Thymus (tissue), 11 donors: Measurements from ENCODE around the gene PTGIR. TPM values are rescaled to one million over a fixed set of nuclear protein-coding genes. Genes with fewer than 3 reads are reported as not detected.
A peak's percentile ranks its signal among the peaks of the same experiment; 100 is the strongest.

Experiments used
- DNase-seq, 9 donors: peaks; one replicate each; pipeline ENCODE4 v3.0.0-alpha.2; 2013; ENCODE audit warnings: low spot score in 9 of 9, low read depth in 6 of 9, missing footprints in 1 of 9
- H3K27ac ChIP-seq, 2 donors: one replicate each; pipeline ENCODE4 v1.5.1; 2013; ENCODE audit warnings: control low read depth in 1 of 2, low read depth in 1 of 2, low read length in 1 of 2, mild to moderate bottlenecking in 1 of 2, moderate library complexity in 1 of 2
- H3K27me3 ChIP-seq, 2 donors: one replicate each; pipeline ENCODE4 v1.5.1; 2013; ENCODE audit warnings: low read length in 1 of 2; ENCODE audit not compliant: control insufficient read depth in 2 of 2, insufficient read depth in 1 of 2
- H3K36me3 ChIP-seq, 2 donors: one replicate each; pipeline ENCODE4 v1.5.1; 2013; ENCODE audit warnings: low read length in 1 of 2, mild to moderate bottlenecking in 1 of 2, moderate library complexity in 1 of 2; ENCODE audit not compliant: control insufficient read depth in 2 of 2, insufficient read depth in 2 of 2
- H3K4me1 ChIP-seq, 2 donors: one replicate each; pipeline ENCODE4 v1.5.1; 2013; ENCODE audit warnings: low read length in 2 of 2; ENCODE audit not compliant: control insufficient read depth in 2 of 2, insufficient read depth in 2 of 2
- H3K4me3 ChIP-seq, 2 donors: one replicate each; pipeline ENCODE4 v1.5.1; 2013; ENCODE audit warnings: low read length in 2 of 2, control low read depth in 1 of 2, mild to moderate bottlenecking in 1 of 2
- H3K9me3 ChIP-seq, 2 donors: one replicate each; pipeline ENCODE4 v1.5.1; 2013; ENCODE audit warnings: low read length in 1 of 2, mild to moderate bottlenecking in 1 of 2; ENCODE audit not compliant: control insufficient read depth in 2 of 2, insufficient read depth in 1 of 2
- WGBS: extraction: QIAGEN DNeasy Blood & Tissue Kit; methylation state at CpG from one replicate; pipeline ENCODE4 v1.1.7; 2013; 5-methylcytosine and 5-hydroxymethylcytosine counted together
- polyA plus RNA-seq: library from polyadenylated mRNA; stranded (reverse); fragments of 200-250 nt; gene quantifications from one replicate; pipeline ENCODE4 v1.2.3, GENCODE V29; 2013
- total RNA-seq: library from RNA; stranded (reverse); fragments of 120-200 nt; gene quantifications from one replicate; pipeline ENCODE4 v1.2.4, GENCODE V29; 2013
- donor health status: healthy.

PTGIR gene
- total and polyA plus RNA-seq, 2 donors, result 3.4 to 7.8 TPM

DNA sequence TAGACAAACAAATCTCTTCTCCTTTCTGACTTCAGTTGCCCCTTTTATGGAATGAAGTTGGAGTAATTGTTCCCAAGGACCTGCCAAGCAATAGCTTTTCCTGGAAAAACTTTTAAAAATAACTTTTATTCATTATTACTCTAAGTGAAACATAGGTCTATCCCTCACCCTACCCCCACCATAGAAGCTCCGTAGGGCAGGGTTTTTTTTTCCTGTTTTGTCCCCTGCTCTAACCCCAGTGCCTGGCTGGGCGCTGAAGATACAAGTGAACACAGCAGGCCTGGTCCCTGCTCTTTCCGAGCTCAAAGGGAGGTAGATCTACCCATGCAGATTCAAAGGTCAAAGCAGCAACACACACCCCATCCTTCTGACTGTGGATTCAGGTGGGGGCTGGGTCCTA is 19.8 kb upstream of the PTGIR start:
- no peaks in the 10 kb centered on the region for H3K36me3 ChIP-seq
- no peak overlapping the region for H3K27ac ChIP-seq
- H3K4me1 ChIP-seq, result peaks cover 7 to 12% of the 10 kb centered on the region in 2 donors
- WGBS, result 90% methylated on average over 3 of the region's 3 CpGs
- H3K4me3 ChIP-seq, result no peak overlapping the region
- no peak for DNase-seq
- peaks cover 46 to 82% of the 10 kb centered on the region in 2 donors for H3K27me3 ChIP-seq
- peaks cover 12 to 14% of the 10 kb centered on the region in 2 donors for H3K9me3 ChIP-seq

- Histone ChIP-seq H3K4me1 (peaks cover 6 to 31% of the 10 kb centered on the region in 2 donors), H3K27me3 (peaks cover 31 to 87% of the 10 kb centered on the region in 2 donors)
- no peak for DNase-seq
These were observed 15.8 kb upstream of the PTGIR start for GRCh38 chr19:46640656-46641055.

GRCh38 chr19:46639358-46640182 is 14.7 kb upstream of the PTGIR start:
- WGBS, result 7% methylated on average over 49 of the region's 49 CpGs
- H3K4me3 ChIP-seq, result peak overlapping the region; percentile 4 to 36
- H3K9me3 ChIP-seq, result peaks cover 1 to 3% of the 10 kb centered on the region in 2 donors
- no peak for DNase-seq
- peaks cover 30 to 85% of the 10 kb centered on the region in 2 donors for H3K27me3 ChIP-seq
- H3K4me1 ChIP-seq, result peaks cover 6 to 37% of the 10 kb centered on the region in 2 donors
- H3K27ac ChIP-seq, result no peak overlapping the region
- H3K36me3 ChIP-seq, result no peaks in the 10 kb centered on the region

More at GRCh38 chr19:46640656-46641055, 15.8 kb upstream of the PTGIR start:
- no peak overlapping the region for H3K27ac ChIP-seq
- no peak overlapping the region for H3K4me3 ChIP-seq
- no peaks in the 10 kb centered on the region for H3K36me3 ChIP-seq
- peaks cover 1 to 3% of the 10 kb centered on the region in 2 donors for H3K9me3 ChIP-seq
- 89% methylated on average over 2 of the region's 2 CpGs for WGBS

DNA sequence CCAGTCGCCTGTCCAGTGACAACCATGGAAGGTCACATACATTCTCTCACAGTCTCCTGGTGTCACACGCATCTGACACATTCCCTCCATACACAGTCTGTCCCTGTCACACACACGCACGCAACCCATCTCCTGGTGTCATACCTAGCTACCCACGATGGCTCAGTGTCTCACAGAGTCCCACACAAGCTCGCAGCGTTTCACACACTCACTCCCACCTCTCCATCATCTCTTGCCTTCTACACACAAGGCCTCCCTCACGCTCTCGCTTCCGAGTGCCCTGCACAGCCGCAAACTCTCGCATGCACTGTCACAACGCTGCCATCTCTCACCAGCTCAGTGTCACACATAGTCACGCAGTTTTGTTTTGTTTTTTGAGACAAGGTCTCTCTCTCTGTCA is 12.3 kb upstream of the PTGIR start:
- 93% methylated on average over 14 of the region's 14 CpGs for WGBS
- Histone ChIP-seq H3K9me3 (peaks cover 1 to 3% of the 10 kb centered on the region in 2 donors), H3K27me3 (peaks cover 32 to 94% of the 10 kb centered on the region in 2 donors), H3K36me3 (no peaks in the 10 kb centered on the region), H3K27ac (no peak overlapping the region), H3K4me1 (peaks cover 12 to 50% of the 10 kb centered on the region in 2 donors), H3K4me3 (no peak overlapping the region)
- no peak for DNase-seq

DNA sequence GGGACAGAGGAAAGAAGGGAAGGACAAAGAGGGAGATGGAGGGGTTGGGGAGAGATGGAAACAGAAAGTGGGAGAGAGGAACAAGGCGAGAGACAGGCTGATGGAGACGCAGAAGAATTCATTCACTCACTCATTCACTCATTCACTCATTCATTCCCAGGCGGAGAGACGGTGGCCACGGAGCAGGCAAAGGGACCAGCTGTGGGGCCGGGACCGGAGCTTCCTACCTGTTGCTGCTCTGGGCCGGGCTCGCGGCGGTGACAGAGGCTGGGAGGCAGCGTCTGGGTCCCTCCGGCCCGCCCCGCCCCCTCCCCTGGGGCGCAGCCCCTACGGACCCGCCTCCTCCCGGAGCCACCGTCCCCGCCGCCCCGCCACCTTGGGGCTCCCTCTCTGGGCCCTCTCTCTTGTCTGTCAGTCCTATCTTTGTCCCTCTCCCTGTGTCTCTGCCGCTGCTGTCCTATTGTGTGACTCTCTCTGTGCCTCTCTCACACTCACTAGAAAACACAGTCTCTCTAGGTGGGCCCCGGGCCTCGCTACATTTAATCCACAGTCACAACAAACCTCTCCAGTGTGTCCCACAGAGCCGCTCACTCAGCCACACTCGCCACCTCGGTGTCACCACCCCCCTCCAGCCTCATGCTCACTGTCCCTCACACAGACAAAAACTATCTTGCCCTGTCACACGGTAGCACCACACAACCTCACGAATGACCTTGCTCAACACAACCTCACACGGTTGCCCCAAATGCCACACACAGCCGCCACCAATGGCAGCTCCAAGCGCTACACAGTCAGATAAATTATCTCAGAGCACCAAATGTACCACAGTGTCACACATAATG is 11.3 kb upstream of the PTGIR start, which contains the start of gene GNG8:
TSS of gene GNG8 (minus strand) at position 283 of the 842 bp plus-strand sequence. CDS start 1,520 bp downstream, outside the sequence.
- no peaks in the 10 kb centered on the region for H3K36me3 ChIP-seq
- 50% methylated on average over 34 of the region's 34 CpGs for WGBS
- H3K9me3 ChIP-seq, result peaks cover 1 to 3% of the 10 kb centered on the region in 2 donors
- peaks cover 30 to 93% of the 10 kb centered on the region in 2 donors for H3K27me3 ChIP-seq
- H3K27ac ChIP-seq, result peak within 1 kb of the TSS in 1 of 2 donors; percentile 46
- H3K4me1 ChIP-seq, result peaks cover 12 to 55% of the 10 kb centered on the region in 2 donors
- no peak for DNase-seq
- H3K4me3 ChIP-seq, result no peak within 1 kb of the TSS

DNA sequence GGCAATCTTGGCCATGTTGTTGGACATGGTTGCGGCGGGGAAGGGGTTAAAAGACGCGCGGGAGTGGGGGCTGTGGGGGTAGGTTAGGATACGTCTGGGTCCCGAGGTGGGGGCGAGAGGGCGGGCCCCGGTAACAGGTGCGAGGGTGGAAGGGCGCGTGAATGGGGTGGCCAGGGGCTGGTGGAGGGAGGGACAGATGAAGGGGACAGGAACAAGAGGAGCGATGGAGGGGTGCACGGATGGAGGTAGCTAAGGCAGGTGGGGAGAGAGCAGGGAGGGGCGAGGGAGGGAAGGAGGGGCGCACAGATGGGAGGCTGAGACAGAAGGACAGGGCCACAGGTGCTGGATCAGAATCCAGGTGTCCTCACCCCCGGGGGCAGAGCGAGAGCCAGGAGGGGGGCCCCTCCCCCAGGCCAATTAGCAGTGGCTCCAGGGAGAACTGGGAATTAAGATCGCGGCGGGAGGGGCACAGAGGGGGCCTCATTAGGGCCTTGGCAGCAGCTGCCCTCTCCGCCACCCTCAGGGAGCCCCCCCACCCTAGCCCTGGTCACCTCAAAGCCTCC is 9.8 kb upstream of the PTGIR start:
- Histone ChIP-seq H3K4me3 (peak overlapping the region in 1 of 2 donors; percentile 5), H3K4me1 (peaks cover 12 to 54% of the 10 kb centered on the region in 2 donors)
- DNase-seq, result no peak

DNA sequence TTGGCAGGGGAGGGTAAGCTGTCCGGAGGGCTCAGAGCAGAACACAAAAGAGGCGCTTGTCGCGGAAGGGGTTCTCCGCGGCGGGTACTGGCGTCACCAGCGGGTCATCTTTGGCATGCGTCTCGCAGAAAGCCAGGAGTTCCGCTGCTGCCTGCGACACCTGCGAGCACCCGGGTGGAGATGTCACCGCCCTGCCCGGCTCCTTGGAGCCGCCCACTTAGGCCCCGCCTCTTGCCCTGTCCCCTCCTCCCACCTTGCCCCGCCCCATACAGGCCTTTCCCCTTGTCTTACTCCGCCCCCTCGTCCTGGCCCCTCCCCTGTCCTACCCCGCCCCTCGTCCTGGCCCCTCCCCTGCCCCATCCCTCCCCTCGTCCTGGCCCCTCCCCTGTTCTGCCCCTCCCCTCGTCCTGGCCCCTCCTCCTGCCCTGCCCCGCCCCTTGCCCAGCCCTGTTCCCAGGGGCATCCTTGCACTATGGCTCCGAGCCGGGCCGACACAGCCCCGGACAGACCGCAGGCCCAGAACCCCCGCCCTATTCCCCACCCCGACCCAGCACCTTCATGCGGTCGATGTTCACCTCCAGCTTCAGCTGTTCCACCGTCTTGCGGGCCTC is 9.3 kb upstream of the PTGIR start:
- DNase-seq, result peak in 7 of 9 donors; percentile 72 to 91 (median 87)
- peak overlapping the region; percentile 5 to 23 for H3K4me3 ChIP-seq
- no peak overlapping the region for H3K27ac ChIP-seq
- no peaks in the 10 kb centered on the region for H3K36me3 ChIP-seq
- WGBS, result 2% methylated on average over 38 of the region's 38 CpGs
- H3K9me3 ChIP-seq, result no peaks in the 10 kb centered on the region
- peaks cover 15 to 79% of the 10 kb centered on the region in 2 donors for H3K27me3 ChIP-seq
- peaks cover 6 to 49% of the 10 kb centered on the region in 2 donors for H3K4me1 ChIP-seq

More for the DNA sequence above, 9.8 kb upstream of the PTGIR start:
- Histone ChIP-seq H3K9me3 (peaks cover 0 to 2% of the 10 kb centered on the region in 2 donors), H3K27ac (no peak overlapping the region), H3K36me3 (no peaks in the 10 kb centered on the region), H3K27me3 (peaks cover 18 to 85% of the 10 kb centered on the region in 2 donors)
- WGBS, result 10% methylated on average over 23 of the region's 23 CpGs

- Histone ChIP-seq H3K4me3 (no peak overlapping the region), H3K27ac (no peak overlapping the region), H3K4me1 (peaks cover 6 to 41% of the 10 kb centered on the region in 2 donors), H3K9me3 (no peaks in the 10 kb centered on the region), H3K36me3 (no peaks in the 10 kb centered on the region), H3K27me3 (peaks cover 15 to 69% of the 10 kb centered on the region in 2 donors)
- WGBS, result 97% methylated on average over 3 of the region's 3 CpGs
- DNase-seq, result no peak
These were observed 8.2 kb upstream of the PTGIR start for GRCh38 chr19:46633130-46633529.
